Parathyroid adenoma (tissue), 2 donors: ENCODE measurements around the gene ZNF33A.
"Not testable (repeated sequence)": the region's sequence is repeated elsewhere in the genome, so short reads cannot be mapped to it uniquely, and the experiment has no call there.

Source experiments
- H2AFZ ChIP-seq: fragments of 300-600 bp; sonication (generic); one replicate; pipeline ENCODE4 v1.7.0; 2017; ENCODE audit warnings: antibody characterized with exemption, mild to moderate bottlenecking
- H3K27ac ChIP-seq: fragments of 300-600 bp; sonication (generic); one replicate; pipeline ENCODE4 v1.7.0; 2017
- H3K27me3 ChIP-seq: fragments of 300-600 bp; sonication (generic); one replicate; pipeline ENCODE4 v1.7.0; 2017; ENCODE audit warnings: low read length; ENCODE audit not compliant: control insufficient read depth, insufficient read depth
- H3K36me3 ChIP-seq: fragments of 300-600 bp; sonication (generic); one replicate; pipeline ENCODE4 v1.7.0; 2017; ENCODE audit warnings: low read length; ENCODE audit not compliant: control insufficient read depth, insufficient read depth
- H3K4me1 ChIP-seq: fragments of 300-600 bp; sonication (generic); one replicate; pipeline ENCODE4 v1.7.0; 2017; ENCODE audit warnings: control low read depth
- H3K4me2 ChIP-seq: fragments of 300-600 bp; sonication (generic); one replicate; pipeline ENCODE4 v1.7.0; 2017; ENCODE audit warnings: low read length
- H3K4me3 ChIP-seq: fragments of 300-600 bp; sonication (generic); one replicate; pipeline ENCODE4 v1.7.0; 2017; ENCODE audit warnings: low read depth, low read length
- H3K79me2 ChIP-seq: fragments of 300-600 bp; sonication (generic); one replicate; pipeline ENCODE4 v1.7.0; 2017; ENCODE audit warnings: control low read depth
- H3K9ac ChIP-seq: fragments of 300-600 bp; sonication (generic); one replicate; pipeline ENCODE4 v1.7.0; 2017; ENCODE audit warnings: mild to moderate bottlenecking
- H3K9me3 ChIP-seq: fragments of 300-600 bp; sonication (generic); one replicate; pipeline ENCODE4 v1.7.0; 2017; ENCODE audit warnings: low read length; ENCODE audit not compliant: control insufficient read depth
- TF ChIP-seq, protein P1 (sequence below): fragments of 300-600 bp; sonication (generic); IDR thresholded peaks from one replicate; pipeline ENCODE4 v1.7.0; 2017; ENCODE audit warnings: antibody characterized with exemption, mild to moderate bottlenecking
- donor health status: primary hyperparathyroidism.

ZNF33A gene

DNA sequence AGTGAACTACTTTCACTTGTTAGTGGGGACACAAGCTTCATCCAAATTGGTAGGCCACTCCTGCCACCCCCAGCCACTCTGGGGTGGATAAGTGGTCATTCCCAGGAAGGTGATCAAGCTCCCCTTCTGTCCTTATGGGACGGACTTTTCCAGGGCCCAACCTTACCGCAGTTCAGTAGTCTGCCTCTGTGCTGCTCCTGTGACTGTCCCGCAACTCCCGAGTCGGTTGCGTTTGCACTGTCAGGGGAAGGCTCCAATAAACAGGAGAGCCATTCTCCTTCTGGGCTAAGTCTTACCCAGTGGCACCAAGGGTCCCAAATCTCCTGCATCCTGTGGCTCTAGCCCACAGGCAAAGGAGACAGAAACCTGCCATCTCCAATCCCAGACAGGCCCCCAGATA, 7.4 kb upstream of the ZNF33A start:
- Histone ChIP-seq H3K27me3 (no peaks in the 10 kb centered on the region), H3K79me2 (no peaks in the 10 kb centered on the region), H3K36me3 (no peaks in the 10 kb centered on the region), H3K4me1 (no peaks in the 10 kb centered on the region), H2AFZ (no peak overlapping the region), H3K9me3 (no peaks in the 10 kb centered on the region), H3K9ac (no peak overlapping the region), H3K4me2 (no peak overlapping the region), H3K27ac (no peak overlapping the region), H3K4me3 (no peak overlapping the region)
- TF ChIP-seq, protein P1, sequence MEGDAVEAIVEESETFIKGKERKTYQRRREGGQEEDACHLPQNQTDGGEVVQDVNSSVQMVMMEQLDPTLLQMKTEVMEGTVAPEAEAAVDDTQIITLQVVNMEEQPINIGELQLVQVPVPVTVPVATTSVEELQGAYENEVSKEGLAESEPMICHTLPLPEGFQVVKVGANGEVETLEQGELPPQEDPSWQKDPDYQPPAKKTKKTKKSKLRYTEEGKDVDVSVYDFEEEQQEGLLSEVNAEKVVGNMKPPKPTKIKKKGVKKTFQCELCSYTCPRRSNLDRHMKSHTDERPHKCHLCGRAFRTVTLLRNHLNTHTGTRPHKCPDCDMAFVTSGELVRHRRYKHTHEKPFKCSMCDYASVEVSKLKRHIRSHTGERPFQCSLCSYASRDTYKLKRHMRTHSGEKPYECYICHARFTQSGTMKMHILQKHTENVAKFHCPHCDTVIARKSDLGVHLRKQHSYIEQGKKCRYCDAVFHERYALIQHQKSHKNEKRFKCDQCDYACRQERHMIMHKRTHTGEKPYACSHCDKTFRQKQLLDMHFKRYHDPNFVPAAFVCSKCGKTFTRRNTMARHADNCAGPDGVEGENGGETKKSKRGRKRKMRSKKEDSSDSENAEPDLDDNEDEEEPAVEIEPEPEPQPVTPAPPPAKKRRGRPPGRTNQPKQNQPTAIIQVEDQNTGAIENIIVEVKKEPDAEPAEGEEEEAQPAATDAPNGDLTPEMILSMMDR = no peak

DNA sequence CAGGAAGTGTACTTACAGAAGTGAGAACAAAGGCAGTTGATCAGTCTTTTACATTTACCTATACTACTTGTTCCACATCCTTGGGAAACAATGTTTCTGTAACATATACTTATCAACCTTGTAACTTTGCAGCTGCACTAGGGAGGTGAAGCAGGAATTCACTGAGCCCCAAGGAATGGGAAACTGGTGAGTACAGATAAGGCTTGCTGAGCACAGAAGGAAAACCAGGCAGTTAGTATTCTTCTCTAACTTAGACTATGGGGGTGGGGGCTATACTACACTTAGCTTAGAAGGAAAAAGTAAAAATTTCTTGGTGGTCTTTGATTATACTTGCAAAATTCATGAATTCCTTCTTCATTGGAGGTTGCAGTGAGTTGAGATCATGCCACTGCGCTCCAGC, 6.9 kb upstream of the ZNF33A start:
- Histone ChIP-seq H3K27me3 (no peaks in the 10 kb centered on the region), H3K4me2 (no peak overlapping the region), H3K4me1 (no peaks in the 10 kb centered on the region), H3K9me3 (no peaks in the 10 kb centered on the region), H3K4me3 (no peak overlapping the region), H3K9ac (no peak overlapping the region), H2AFZ (no peak overlapping the region), H3K79me2 (no peaks in the 10 kb centered on the region), H3K36me3 (no peaks in the 10 kb centered on the region), H3K27ac (no peak overlapping the region)
- TF ChIP-seq, protein P1 = no peak

DNA sequence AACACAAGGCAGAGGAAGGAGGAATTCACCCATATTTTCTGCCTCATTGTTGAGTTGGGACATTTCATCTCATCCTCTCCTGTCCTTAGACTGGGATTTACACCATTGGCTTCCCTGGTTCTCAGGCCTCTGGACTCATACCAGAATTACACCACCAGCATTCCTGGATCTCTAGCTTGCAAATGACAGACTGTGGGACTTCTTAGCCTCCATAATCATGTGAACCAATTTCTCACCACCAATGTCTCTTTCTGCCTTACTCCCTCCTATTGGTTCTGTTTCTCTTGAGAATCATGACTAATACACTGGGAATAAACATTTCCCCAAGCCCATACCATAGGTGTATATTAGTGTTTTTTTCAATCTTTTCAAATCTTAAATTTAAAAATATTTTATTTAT, 2.9 kb upstream of the ZNF33A start:
- TF ChIP-seq, protein P1 = no peak
- H2AFZ ChIP-seq = no peak overlapping the region
- H3K27ac ChIP-seq = no peak overlapping the region
- H3K4me2 ChIP-seq = no peak overlapping the region
- H3K9ac ChIP-seq = no peak overlapping the region
- no peaks in the 10 kb centered on the region for H3K4me1 ChIP-seq
- H3K9me3 ChIP-seq = no peaks in the 10 kb centered on the region
- H3K27me3 ChIP-seq = no peaks in the 10 kb centered on the region
- H3K4me3 ChIP-seq = no peak overlapping the region
- no peaks in the 10 kb centered on the region for H3K36me3 ChIP-seq
- H3K79me2 ChIP-seq = no peaks in the 10 kb centered on the region

DNA sequence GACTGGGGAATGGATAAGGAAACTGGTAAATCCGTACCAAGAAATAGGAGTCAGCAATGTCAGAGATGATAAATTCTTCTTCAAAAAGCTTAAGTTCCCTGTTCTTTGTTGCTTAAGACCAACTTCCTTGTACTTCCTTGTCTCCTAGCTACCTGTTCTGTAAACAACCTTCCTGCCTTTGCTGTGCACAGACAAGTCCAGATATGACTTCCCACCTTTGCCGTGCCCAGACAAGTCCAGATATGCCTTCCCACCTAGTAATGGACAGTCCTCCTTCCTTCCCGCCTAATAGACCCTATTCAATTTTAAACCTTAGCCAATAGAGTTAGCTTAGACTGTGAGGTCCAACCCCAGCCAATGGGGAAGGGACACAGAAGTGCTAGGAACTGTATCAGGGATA, 2.5 kb upstream of the ZNF33A start:
- Histone ChIP-seq H3K4me2 (no peak overlapping the region), H3K4me1 (no peaks in the 10 kb centered on the region), H3K4me3 (no peak overlapping the region), H2AFZ (no peak overlapping the region), H3K9me3 (no peaks in the 10 kb centered on the region), H3K36me3 (no peaks in the 10 kb centered on the region), H3K27ac (no peak overlapping the region), H3K27me3 (no peaks in the 10 kb centered on the region), H3K79me2 (no peaks in the 10 kb centered on the region), H3K9ac (no peak overlapping the region)
- TF ChIP-seq, protein P1 = no peak

DNA sequence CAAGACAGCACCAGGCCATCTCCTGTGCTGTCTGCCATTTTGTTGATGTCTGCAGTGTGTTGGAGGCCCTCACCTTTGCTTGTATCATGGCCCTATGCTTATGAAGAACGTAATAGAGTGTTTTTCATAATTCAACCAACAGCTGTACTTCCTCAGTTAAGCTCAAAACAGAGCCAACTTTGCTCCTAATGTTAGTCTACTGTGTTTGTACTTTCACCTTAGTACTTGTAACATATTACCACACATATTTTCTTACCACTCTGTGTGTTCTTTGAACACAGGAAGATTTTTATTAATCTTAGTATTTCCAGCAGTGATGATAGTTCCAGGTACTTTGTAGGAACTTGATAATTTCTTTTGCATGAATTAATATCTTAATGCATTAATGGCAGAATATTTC, 5.9 kb downstream of the ZNF33A start:
- Histone ChIP-seq H3K36me3 (no peaks in the 10 kb centered on the region), H3K79me2 (peaks cover 8% of the 10 kb centered on the region), H3K27me3 (no peaks in the 10 kb centered on the region), H2AFZ (no peak overlapping the region), H3K4me1 (no peaks in the 10 kb centered on the region), H3K9me3 (no peaks in the 10 kb centered on the region), H3K4me2 (no peak overlapping the region), H3K4me3 (no peak overlapping the region), H3K9ac (no peak overlapping the region), H3K27ac (no peak overlapping the region)
- TF ChIP-seq, protein P1 = no peak

DNA sequence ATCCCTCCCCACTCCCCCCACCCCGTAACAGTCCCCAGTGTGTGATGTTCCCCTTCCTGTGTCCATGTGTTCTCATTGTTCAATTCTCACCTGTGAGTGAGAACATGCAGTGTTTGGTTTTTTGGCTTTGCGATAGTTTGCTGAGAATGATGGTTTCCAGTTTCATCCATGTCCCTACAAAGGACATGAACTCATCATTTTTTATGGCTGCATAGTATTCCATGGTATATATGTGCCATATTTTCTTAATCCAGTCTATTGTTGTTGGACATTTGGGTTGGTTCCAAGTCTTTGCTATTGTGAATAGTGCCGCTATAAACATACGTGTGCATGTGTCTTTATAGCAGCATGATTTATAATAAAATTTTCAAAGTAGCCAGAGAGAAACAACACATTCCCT, 8.6 kb downstream of the ZNF33A start:
- H3K36me3 ChIP-seq, H3K9ac ChIP-seq, H3K27me3 ChIP-seq: not testable (repeated sequence)

More for the DNA sequence above, 8.6 kb downstream of the ZNF33A start:
- H3K4me2 ChIP-seq, H3K9me3 ChIP-seq, H3K4me1 ChIP-seq, H3K79me2 ChIP-seq, H3K27ac ChIP-seq, H2AFZ ChIP-seq, H3K4me3 ChIP-seq: not testable (repeated sequence)
